Islet of Langerhans (tissue), 1 donor: Measurements from ENCODE around the gene DCTN1.

ENCODE experiments used
- FAIRE-seq: peaks from one replicate; lab custom pipeline; 2011; peaks lifted over from hg19 to GRCh38; lab: Jason Lieb, UNC

Gene DCTN1

GRCh38 chr2:74321737-74322136, 58.4 kb downstream of the DCTN1 start:
- FAIRE-seq: no peak

- FAIRE-seq: no peak
Observed at GRCh38 chr2:74317701-74318100, 62.4 kb downstream of the DCTN1 start.

GRCh38 chr2:74316627-74317295, 63.4 kb downstream of the DCTN1 start:
- no peak for FAIRE-seq

- FAIRE-seq: no peak
Observed at GRCh38 chr2:74314107-74314506, 66.0 kb downstream of the DCTN1 start.

GRCh38 chr2:74313497-74313896, 66.6 kb downstream of the DCTN1 start:
- no peak for FAIRE-seq

GRCh38 chr2:74312913-74313312, 67.2 kb downstream of the DCTN1 start:
- FAIRE-seq: no peak
